GM10248 (cell line): ENCODE measurements around the gene PEX26.

Experiments
- CTCF ChIA-PET: fragments of 300-600 bp; sonication (Branson Sonifier 250); formaldehyde crosslinking; extraction: SDS; loops from one replicate; lab custom pipeline; 2021; ENCODE audit warnings: antibody characterized with exemption; lab: Yijun Ruan, JAX
- POLR2A ChIA-PET: fragments of 350-650 bp; sonication (Branson Sonifier 250); formaldehyde crosslinking; extraction: SDS; loops from one replicate; lab custom pipeline; 2020; ENCODE audit warnings: antibody characterized with exemption; lab: Yijun Ruan, JAX
- DNase-seq: peaks from one replicate; pipeline ENCODE4 v3.0.0; 2012; ENCODE audit errors: extremely low spot score
- CTCF ChIP-seq: IDR thresholded peaks from 2 replicates; pipeline ENCODE4 v1.5.1; 2012; ENCODE audit warnings: mild to moderate bottlenecking, low read depth; ENCODE audit errors: extremely low read depth, missing control alignments, control extremely low read depth

PEX26 gene

GRCh38 chr22:18090286-18090685 lies 12.5 kb downstream of the PEX26 start:
- no peak for DNase-seq
- POLR2A ChIA-PET = interaction anchor here (3.2 kb wide), 1 partner anchor 12 kb away, joined by 13 read pairs; the partner anchor contains the start of gene PEX26
- TF ChIP-seq CTCF = no peak
- CTCF ChIA-PET = interaction anchor here (1.4 to 6.3 kb wide), 2 partner anchors 13 to 65 kb away, joined by 3 to 59 read pairs; partner anchors contain the start of gene PEX26

- TF ChIP-seq CTCF = no peak
- DNase-seq = no peak
- CTCF ChIA-PET = interaction anchor here (1.1 to 6.3 kb wide), 4 partner anchors 14 to 261 kb away, joined by 3 to 59 read pairs (median 3); partner anchors contain the start of gene PEX26
- POLR2A ChIA-PET = interaction anchor here (1.0 to 1.4 kb wide), 2 partner anchors 14 to 15 kb away, joined by 3 to 7 read pairs; no protein-coding TSS in a partner anchor
These were observed 13.7 kb downstream of the PEX26 start for GRCh38 chr22:18091478-18091877.

- TF ChIP-seq CTCF = no peak
- CTCF ChIA-PET = interaction anchor here (1.1 to 6.3 kb wide), 4 partner anchors 15 to 262 kb away, joined by 3 to 59 read pairs (median 3); partner anchors contain the start of gene PEX26
- POLR2A ChIA-PET = interaction anchor here (1.4 kb wide), 1 partner anchor 14 kb away, joined by 7 read pairs; no protein-coding TSS in a partner anchor
- DNase-seq = no peak
These were observed 14.2 kb downstream of the PEX26 start for GRCh38 chr22:18091916-18092526.

- ChIA-PET CTCF (interaction anchor here (1.0 to 3.9 kb wide), 2 partner anchors 16 to 17 kb away, joined by 3 to 32 read pairs; partner anchors contain the start of genes PEX26 and TUBA8), POLR2A (no interaction called here)
- no peak for DNase-seq
- TF ChIP-seq CTCF = no peak
These were observed 15.9 kb downstream of the PEX26 start for GRCh38 chr22:18093661-18094060.

GRCh38 chr22:18095101-18095805 lies 17.5 kb downstream of the PEX26 start:
- POLR2A ChIA-PET = interaction anchor here (0.7 to 1.5 kb wide), 2 partner anchors 11 to 353 kb away, joined by 3 to 5 read pairs; no protein-coding TSS in a partner anchor
- DNase-seq = no peak
- CTCF ChIA-PET = interaction anchor here (0.8 to 3.9 kb wide), 4 partner anchors 8 to 17 kb away, joined by 4 to 32 read pairs (median 4); partner anchors contain the start of gene PEX26
- TF ChIP-seq CTCF = no peak

- DNase-seq = no peak
- CTCF ChIA-PET = no interaction called here
- TF ChIP-seq CTCF = no peak
- POLR2A ChIA-PET = interaction anchor here (0.7 to 1.0 kb wide), 3 partner anchors 10 to 369 kb away, joined by 4 to 7 read pairs (median 5); no protein-coding TSS in a partner anchor
These were observed 19.0 kb downstream of the PEX26 start for GRCh38 chr22:18096823-18097222.
